HEK293T (cell line): ENCODE data around the gene KCNAB2.

Experiments used
- ARNT ChIP-seq: fragments of 450-650 bp; IDR thresholded peaks from 2 replicates; pipeline ENCODE4 v1.6.1; 2017; ENCODE audit warnings: mild to moderate bottlenecking
- FOXK2 ChIP-seq: fragments of 450-650 bp; IDR thresholded peaks from 2 replicates; pipeline ENCODE4 v1.6.1; 2016; ENCODE audit warnings: mild to moderate bottlenecking
- FOXM1 ChIP-seq: fragments of 450-650 bp; IDR thresholded peaks from 2 replicates; pipeline ENCODE4 v1.6.1; 2017; ENCODE audit warnings: mild to moderate bottlenecking, borderline replicate concordance
- SP1 ChIP-seq: fragments of 450-650 bp; IDR thresholded peaks from 2 replicates; pipeline ENCODE4 v1.6.1; 2017

- TF ChIP-seq ARNT (no peak), FOXK2 (no peak), SP1 (no peak), FOXM1 (no peak)
These were observed 58.3 kb downstream of the KCNAB2 start for GRCh38 chr1:6103854-6104530.
